ENCODE data around the gene KDM6B.

- TF ChIP-seq CTCF (tag by site-specific recombination; IDR thresholded peaks at IDR 0.05) (no peak), KLF9 (tag by site-specific recombination; IDR thresholded peaks at IDR 0.05; ENCODE audit: low read depth) (no peak), ZNF416 (tag by site-specific recombination; IDR thresholded peaks at IDR 0.05) (no peak), ZNF501 (tag by site-specific recombination; IDR thresholded peaks at IDR 0.05) (no peak), OSR2 (tag by site-specific recombination; IDR thresholded peaks at IDR 0.05) (no peak)
Observed at GRCh38 chr17:7852919-7853690, 19.1 kb downstream of the KDM6B start.
